ENCODE data around the gene ANO4. TPM values are rescaled to one million over a fixed set of nuclear protein-coding genes. Genes with fewer than 3 reads are reported as not detected.

Gene ANO4
- total and polyA plus RNA-seq, 4 donors = 0.10 to 1.9 (median 0.86) TPM

- H3K9me3 ChIP-seq (ENCODE audit: control insufficient read depth in 4 of 4, insufficient read depth in 3 of 4, low read length in 3 of 4) = peaks cover 0 to 2% (median 0%) of the 10 kb centered on the region in 4 donors
- no peaks in the 10 kb centered on the region for H3K4me1 ChIP-seq (ENCODE audit: control insufficient read depth in 5 of 5, insufficient read depth in 5 of 5, low read length in 5 of 5)
- H3K36me3 ChIP-seq (ENCODE audit: control insufficient read depth in 4 of 4, insufficient read depth in 4 of 4, low read length in 4 of 4) = no peaks in the 10 kb centered on the region
- no peak overlapping the region for H3K4me3 ChIP-seq
- TF ChIP-seq, protein P1, sequence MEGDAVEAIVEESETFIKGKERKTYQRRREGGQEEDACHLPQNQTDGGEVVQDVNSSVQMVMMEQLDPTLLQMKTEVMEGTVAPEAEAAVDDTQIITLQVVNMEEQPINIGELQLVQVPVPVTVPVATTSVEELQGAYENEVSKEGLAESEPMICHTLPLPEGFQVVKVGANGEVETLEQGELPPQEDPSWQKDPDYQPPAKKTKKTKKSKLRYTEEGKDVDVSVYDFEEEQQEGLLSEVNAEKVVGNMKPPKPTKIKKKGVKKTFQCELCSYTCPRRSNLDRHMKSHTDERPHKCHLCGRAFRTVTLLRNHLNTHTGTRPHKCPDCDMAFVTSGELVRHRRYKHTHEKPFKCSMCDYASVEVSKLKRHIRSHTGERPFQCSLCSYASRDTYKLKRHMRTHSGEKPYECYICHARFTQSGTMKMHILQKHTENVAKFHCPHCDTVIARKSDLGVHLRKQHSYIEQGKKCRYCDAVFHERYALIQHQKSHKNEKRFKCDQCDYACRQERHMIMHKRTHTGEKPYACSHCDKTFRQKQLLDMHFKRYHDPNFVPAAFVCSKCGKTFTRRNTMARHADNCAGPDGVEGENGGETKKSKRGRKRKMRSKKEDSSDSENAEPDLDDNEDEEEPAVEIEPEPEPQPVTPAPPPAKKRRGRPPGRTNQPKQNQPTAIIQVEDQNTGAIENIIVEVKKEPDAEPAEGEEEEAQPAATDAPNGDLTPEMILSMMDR (IDR thresholded peaks at IDR 0.05; ENCODE audit: control extremely low read depth, extremely low read depth) = no peak
- DNase-seq (no peak), ATAC-seq (ENCODE audit: insufficient read depth, low FRiP score) (no peak)
- H3K9ac ChIP-seq (ENCODE audit: insufficient read depth in 1 of 2, low read length in 2 of 2) = no peak overlapping the region
- H3K27me3 ChIP-seq (ENCODE audit: control insufficient read depth in 3 of 3, insufficient read depth in 3 of 3, low read length in 2 of 3) = no peaks in the 10 kb centered on the region
- 89 to 93% methylated on average over 3 of the region's 3 CpGs for WGBS, 2 donors
- no peak overlapping the region for H3K27ac ChIP-seq (ENCODE audit: low read depth in 1 of 2, low read length in 1 of 2)
These were observed 159.5 kb downstream of the ANO4 start for GRCh38 chr12:100954118-100954517.

- Histone ChIP-seq H3K27ac (ENCODE audit: low read depth in 1 of 2, low read length in 1 of 2) (no peak overlapping the region), H3K9ac (ENCODE audit: insufficient read depth in 1 of 2, low read length in 2 of 2) (no peak overlapping the region), H3K27me3 (ENCODE audit: control insufficient read depth in 3 of 3, insufficient read depth in 3 of 3, low read length in 2 of 3) (no peaks in the 10 kb centered on the region), H3K4me3 (no peak overlapping the region), H3K9me3 (ENCODE audit: control insufficient read depth in 4 of 4, insufficient read depth in 3 of 4, low read length in 3 of 4) (peaks cover 0 to 2% (median 0%) of the 10 kb centered on the region in 4 donors), H3K36me3 (ENCODE audit: control insufficient read depth in 4 of 4, insufficient read depth in 4 of 4, low read length in 4 of 4) (no peaks in the 10 kb centered on the region), H3K4me1 (ENCODE audit: control insufficient read depth in 5 of 5, insufficient read depth in 5 of 5, low read length in 5 of 5) (no peaks in the 10 kb centered on the region)
- TF ChIP-seq, protein P1 (IDR thresholded peaks at IDR 0.05; ENCODE audit: control extremely low read depth, extremely low read depth) = no peak
- 55 to 76% methylated on average over 4 of the region's 4 CpGs for WGBS, 2 donors
- DNase-seq (no peak), ATAC-seq (ENCODE audit: insufficient read depth, low FRiP score) (no peak)
These were observed 160.6 kb downstream of the ANO4 start for GRCh38 chr12:100955139-100955538.

DNA sequence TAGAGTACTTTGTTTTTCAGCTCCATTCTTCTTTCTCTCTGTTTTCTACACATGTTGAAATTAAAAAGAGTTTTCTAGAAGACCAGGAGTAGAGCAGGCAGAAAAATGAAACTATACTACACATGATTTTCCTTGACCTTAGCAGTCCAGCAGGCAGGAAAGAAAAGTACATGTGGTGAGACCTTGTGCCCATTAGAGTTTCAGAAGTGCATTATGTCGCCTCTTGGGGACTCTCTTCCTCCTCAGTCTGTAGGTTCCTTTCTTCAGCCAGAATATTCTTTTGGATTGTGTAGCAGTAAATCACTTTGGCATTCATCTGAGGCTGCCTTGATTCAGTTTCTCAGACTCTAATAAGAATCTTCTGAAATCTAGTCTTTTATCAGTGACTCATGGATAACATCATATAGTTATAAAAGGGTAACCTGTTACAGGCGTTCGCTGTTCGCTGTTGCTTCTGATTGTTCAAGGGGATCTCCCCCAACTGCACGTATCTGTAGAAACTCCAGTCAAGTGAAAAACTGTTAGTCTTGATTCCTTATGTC is 161.8 kb downstream of the ANO4 start:
- no peak overlapping the region for H3K4me3 ChIP-seq
- no peak overlapping the region for H3K27ac ChIP-seq (ENCODE audit: low read depth in 1 of 2, low read length in 1 of 2)
- peaks cover 0 to 2% (median 0%) of the 10 kb centered on the region in 4 donors for H3K9me3 ChIP-seq (ENCODE audit: control insufficient read depth in 4 of 4, insufficient read depth in 3 of 4, low read length in 3 of 4)
- DNase-seq (no peak), ATAC-seq (ENCODE audit: insufficient read depth, low FRiP score) (no peak)
- H3K4me1 ChIP-seq (ENCODE audit: control insufficient read depth in 5 of 5, insufficient read depth in 5 of 5, low read length in 5 of 5) = no peaks in the 10 kb centered on the region
- TF ChIP-seq, protein P1 (IDR thresholded peaks at IDR 0.05; ENCODE audit: control extremely low read depth, extremely low read depth) = no peak
- H3K36me3 ChIP-seq (ENCODE audit: control insufficient read depth in 4 of 4, insufficient read depth in 4 of 4, low read length in 4 of 4) = no peaks in the 10 kb centered on the region
- no peaks in the 10 kb centered on the region for H3K27me3 ChIP-seq (ENCODE audit: control insufficient read depth in 3 of 3, insufficient read depth in 3 of 3, low read length in 2 of 3)
- WGBS, 2 donors = 86 to 87% methylated on average over 5 of the region's 5 CpGs
- no peak overlapping the region for H3K9ac ChIP-seq (ENCODE audit: insufficient read depth in 1 of 2, low read length in 2 of 2)

DNA sequence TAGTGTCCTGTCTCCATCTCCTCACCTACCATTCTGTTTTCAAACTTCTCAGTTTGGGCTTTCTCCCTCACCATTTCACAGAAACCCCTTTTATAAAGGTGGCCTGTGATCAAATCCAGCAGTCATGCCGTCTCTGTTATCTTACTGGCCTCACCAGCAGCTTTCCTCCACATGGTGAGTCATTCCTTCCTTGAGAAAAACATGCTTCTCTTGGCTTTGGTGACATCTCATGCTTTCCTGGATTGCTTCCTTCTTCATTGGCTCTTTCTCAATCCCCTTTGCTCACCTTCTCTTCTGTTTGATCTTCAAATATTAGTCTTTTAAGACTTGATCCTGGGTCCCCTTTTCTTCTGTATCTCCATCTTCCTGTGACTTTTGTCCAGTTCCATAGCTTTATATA is 164.9 kb downstream of the ANO4 start:
- ATAC-seq (ENCODE audit: insufficient read depth, low FRiP score) = no peak
- WGBS, 2 donors = 14 to 20% methylated on average over 1 of the region's 1 CpG
- no peaks in the 10 kb centered on the region for H3K36me3 ChIP-seq (ENCODE audit: control insufficient read depth in 4 of 4, insufficient read depth in 4 of 4, low read length in 4 of 4)

More for the DNA sequence above, 164.9 kb downstream of the ANO4 start:
- Histone ChIP-seq H3K9me3 (ENCODE audit: control insufficient read depth in 4 of 4, insufficient read depth in 3 of 4, low read length in 3 of 4) (peaks cover 0 to 2% (median 0%) of the 10 kb centered on the region in 4 donors), H3K9ac (ENCODE audit: insufficient read depth in 1 of 2, low read length in 2 of 2) (no peak overlapping the region), H3K4me3 (no peak overlapping the region), H3K27me3 (ENCODE audit: control insufficient read depth in 3 of 3, insufficient read depth in 3 of 3, low read length in 2 of 3) (no peaks in the 10 kb centered on the region), H3K27ac (ENCODE audit: low read depth in 1 of 2, low read length in 1 of 2) (no peak overlapping the region), H3K4me1 (ENCODE audit: control insufficient read depth in 5 of 5, insufficient read depth in 5 of 5, low read length in 5 of 5) (no peaks in the 10 kb centered on the region)
- TF ChIP-seq, protein P1 (IDR thresholded peaks at IDR 0.05; ENCODE audit: control extremely low read depth, extremely low read depth) = no peak
- no peak for DNase-seq

All from lung (tissue), 12 donors.